SK-N-MC (cell line): Measurements from ENCODE around the gene ATF7IP2.

Experiments
- EZH2 ChIP-seq: fragments of 200-600 bp; sonication (generic); IDR thresholded peaks from one replicate; pipeline ENCODE4 v1.6.1; 2017; ENCODE audit warnings: antibody characterized with exemption
- FOXP2 ChIP-seq: optimal IDR thresholded peaks from 2 replicates; pipeline ENCODE3; 2011; ENCODE audit warnings: mild to moderate bottlenecking, moderate library complexity; ENCODE audit not compliant: insufficient read depth; ENCODE audit errors: extremely low read length, control extremely low read depth
- POLR2AphosphoS5 ChIP-seq: IDR thresholded peaks from 2 replicates; pipeline ENCODE4 v1.6.1; 2012; ENCODE audit warnings: mild to moderate bottlenecking, low read depth, low read length, borderline replicate concordance

GRCh38 chr16:10368969-10369551 lies 16.8 kb upstream of the ATF7IP2 start:
- TF ChIP-seq EZH2, result no peak
- TF ChIP-seq POLR2AphosphoS5, result no peak
- TF ChIP-seq FOXP2, result no peak
